ENCODE data around the gene TTR. TPM values are rescaled to one million over a fixed set of nuclear protein-coding genes. Genes with fewer than 3 reads are reported as not detected.

The TTR gene
- total RNA-seq, 1 donor from 2014 or later, result not detected

DNA sequence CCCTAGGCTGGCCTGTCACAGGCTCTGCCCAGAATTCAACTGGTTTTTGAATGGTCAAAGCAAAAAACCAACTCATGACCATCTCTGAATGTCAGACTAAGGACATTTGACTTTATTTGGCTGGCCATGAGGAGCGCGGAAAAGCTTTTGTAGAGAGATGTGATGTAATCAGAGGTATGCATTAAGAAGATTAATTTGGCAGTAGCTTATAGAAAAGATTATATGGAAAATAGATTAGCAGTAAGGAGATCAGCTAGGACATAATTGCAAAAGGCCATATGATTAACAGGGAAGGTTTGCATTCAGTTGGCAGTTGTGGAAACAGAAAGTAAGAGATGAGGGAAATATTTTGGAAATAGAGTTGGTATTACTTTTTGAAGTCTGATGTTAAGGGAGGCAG is 12.3 kb upstream of the TTR start:
- DNase-seq (ENCODE audit: low spot score), result no peak

DNA sequence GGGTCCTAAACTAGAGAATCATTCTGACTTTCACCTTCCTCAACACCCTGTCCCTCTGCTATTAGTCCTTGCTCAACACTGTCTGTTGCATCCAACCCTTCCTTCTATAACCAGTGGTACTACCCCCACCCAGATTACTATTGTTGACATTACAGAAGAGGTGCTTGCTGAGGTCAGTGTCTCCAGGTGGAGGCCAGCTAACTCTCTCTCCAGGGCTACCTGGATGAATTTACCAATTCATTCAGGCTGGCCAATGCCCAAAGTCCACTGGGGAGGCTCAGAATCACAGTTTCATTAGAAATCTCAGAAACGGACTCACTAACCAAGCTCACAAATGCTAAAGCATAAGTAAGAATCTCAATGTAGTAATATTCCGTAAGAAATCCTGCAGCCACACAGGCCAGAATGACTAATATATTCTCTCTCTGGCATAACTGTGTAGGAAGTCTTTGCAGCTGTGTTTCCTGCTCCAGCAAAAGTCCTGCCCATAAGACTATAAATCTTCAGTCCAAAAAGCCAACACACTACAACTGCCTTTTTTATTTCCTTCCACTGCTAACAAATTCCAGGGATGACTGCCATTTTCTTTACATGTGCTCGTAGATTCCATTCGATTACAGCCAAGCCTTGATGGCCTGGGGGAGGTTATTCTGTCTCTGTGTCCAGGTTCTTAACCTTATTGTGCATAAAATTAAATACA is 10.0 kb upstream of the TTR start:
- no peak for DNase-seq (ENCODE audit: low spot score)

DNA sequence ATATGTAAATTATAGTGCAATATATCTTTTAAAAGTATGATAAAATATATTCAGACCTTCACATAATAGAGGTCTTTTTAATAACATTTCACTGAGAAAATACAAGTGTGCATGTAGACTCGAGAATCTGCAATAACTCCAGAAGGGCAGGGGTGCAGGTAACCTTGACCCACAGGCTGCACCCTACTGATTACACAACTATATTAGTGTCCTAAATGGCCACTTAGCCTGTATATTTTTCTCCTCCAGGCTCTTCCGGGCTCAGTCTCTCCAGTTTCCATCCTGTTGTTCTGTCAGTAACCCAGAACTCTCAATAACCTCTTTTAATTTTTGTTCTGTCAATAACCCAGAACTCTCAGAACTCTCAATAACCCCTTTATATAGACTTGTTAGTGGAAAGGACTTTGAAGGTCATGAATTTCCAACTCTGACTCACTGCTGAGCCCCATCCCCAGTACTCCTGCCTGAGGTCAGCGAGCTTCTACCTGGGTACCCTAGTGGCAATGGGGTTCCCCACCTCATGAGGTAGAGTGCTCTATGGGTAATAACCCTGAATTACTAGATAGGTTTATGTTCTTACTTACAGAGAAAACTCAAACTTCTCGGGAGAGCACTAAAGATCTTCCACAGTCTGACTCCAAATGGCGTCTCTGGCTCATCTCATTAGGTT is 8.4 kb upstream of the TTR start:
- no peak for DNase-seq (ENCODE audit: low spot score)

DNA sequence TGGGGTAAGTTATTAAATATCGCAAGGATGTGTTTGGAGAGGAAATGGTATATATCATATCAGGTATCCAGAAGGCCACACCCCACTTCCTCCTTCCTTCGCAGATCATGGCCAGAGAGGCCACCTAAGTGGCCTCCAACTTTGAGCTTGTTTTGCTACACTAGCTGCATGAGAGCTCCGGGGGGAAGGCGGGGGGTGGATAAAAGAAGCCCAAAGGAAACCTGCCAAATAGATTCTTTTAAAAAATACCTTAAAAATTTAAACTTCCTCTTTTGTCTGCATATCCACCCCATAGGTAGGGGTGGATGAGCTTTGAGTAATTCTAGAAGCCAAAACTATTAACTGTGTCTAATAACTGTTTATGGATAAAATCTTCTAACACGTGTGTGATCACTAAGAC is 5.7 kb upstream of the TTR start:
- DNase-seq (ENCODE audit: low spot score), result no peak

DNA sequence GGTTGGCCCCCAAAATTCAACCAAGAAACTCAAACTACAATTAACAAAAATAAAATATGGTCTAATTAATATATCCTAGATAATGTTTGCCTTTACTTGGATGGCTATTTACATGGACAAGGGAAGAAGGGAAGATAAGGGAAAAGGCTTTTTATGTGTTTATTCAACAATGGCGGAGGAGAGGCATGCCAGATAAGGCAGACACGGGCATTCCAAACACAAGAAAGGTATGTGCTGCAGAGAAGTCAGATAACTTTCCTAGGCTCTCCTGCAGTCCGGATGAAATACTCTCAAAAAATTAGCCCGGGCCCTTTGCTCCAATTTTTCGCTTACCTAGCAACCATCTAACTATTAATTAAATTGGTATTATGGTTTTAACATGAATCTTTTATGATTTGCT is 5.1 kb upstream of the TTR start:
- no peak for DNase-seq (ENCODE audit: low spot score)

DNA sequence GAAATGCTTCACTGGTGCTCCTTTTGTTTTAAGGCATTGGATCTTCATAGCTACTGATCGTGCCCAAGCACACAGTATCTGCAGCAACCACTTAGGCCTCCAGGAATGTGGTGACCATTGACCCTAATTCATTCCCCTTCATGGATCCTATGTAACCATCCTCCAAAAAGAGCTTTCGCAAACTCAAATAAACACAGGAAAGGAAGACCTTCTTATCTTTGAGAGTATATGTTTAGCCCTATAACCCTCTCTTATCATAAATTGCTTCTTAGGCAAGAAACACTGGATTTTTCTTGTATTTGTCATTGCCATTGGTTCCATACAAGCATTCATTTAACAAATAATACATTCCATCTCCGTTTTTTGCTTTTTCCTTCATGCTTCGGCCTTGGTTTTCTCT is 4.1 kb upstream of the TTR start:
- DNase-seq (ENCODE audit: low spot score), result no peak

DNA sequence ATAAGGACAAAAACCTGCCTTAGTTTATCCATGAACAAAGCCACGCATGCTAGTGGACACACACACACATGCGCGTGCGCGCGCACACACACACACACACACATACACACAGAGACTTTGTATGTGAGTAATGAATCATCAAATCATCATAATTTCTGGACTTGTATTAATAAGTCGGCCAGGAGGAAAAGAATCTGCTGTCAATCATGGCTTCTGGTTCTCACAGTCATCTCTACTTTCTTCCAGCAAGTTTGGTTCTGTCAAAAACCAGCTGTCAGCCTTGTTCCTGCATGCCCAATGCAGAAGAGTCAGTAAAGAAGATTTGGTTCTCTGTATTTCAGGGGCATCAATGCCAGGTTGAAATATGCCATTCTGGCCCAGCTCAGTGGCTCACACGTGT is 1.1 kb upstream of the TTR start:
- DNase-seq (ENCODE audit: low spot score), result no peak

DNA sequence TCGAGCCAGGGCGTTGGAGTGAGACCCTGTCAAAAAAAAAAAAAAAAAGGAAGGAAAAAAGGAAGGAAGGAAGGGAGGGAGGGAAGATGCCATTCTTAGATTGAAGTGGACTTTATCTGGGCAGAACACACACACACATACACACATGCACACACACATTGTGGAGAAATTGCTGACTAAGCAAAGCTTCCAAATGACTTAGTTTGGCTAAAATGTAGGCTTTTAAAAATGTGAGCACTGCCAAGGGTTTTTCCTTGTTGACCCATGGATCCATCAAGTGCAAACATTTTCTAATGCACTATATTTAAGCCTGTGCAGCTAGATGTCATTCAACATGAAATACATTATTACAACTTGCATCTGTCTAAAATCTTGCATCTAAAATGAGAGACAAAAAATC is 564 bp upstream of the TTR start:
- no peak for DNase-seq (ENCODE audit: low spot score)

DNA sequence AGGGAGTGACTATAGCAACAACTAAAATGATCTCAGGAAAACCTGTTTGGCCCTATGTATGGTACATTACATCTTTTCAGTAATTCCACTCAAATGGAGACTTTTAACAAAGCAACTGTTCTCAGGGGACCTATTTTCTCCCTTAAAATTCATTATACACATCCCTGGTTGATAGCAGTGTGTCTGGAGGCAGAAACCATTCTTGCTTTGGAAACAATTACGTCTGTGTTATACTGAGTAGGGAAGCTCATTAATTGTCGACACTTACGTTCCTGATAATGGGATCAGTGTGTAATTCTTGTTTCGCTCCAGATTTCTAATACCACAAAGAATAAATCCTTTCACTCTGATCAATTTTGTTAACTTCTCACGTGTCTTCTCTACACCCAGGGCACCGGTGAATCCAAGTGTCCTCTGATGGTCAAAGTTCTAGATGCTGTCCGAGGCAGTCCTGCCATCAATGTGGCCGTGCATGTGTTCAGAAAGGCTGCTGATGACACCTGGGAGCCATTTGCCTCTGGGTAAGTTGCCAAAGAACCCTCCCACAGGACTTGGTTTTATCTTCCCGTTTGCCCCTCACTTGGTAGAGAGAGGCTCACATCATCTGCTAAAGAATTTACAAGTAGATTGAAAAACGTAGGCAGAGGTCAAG is 955 bp downstream of the TTR start:
- no peak for DNase-seq (ENCODE audit: low spot score)

DNA sequence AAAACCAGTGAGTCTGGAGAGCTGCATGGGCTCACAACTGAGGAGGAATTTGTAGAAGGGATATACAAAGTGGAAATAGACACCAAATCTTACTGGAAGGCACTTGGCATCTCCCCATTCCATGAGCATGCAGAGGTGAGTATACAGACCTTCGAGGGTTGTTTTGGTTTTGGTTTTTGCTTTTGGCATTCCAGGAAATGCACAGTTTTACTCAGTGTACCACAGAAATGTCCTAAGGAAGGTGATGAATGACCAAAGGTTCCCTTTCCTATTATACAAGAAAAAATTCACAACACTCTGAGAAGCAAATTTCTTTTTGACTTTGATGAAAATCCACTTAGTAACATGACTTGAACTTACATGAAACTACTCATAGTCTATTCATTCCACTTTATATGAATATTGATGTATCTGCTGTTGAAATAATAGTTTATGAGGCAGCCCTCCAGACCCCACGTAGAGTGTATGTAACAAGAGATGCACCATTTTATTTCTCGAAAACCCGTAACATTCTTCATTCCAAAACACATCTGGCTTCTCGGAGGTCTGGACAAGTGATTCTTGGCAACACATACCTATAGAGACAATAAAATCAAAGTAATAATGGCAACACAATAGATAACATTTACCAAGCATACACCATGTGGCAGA is 3.6 kb downstream of the TTR start:
- no peak for DNase-seq (ENCODE audit: low spot score)

DNA sequence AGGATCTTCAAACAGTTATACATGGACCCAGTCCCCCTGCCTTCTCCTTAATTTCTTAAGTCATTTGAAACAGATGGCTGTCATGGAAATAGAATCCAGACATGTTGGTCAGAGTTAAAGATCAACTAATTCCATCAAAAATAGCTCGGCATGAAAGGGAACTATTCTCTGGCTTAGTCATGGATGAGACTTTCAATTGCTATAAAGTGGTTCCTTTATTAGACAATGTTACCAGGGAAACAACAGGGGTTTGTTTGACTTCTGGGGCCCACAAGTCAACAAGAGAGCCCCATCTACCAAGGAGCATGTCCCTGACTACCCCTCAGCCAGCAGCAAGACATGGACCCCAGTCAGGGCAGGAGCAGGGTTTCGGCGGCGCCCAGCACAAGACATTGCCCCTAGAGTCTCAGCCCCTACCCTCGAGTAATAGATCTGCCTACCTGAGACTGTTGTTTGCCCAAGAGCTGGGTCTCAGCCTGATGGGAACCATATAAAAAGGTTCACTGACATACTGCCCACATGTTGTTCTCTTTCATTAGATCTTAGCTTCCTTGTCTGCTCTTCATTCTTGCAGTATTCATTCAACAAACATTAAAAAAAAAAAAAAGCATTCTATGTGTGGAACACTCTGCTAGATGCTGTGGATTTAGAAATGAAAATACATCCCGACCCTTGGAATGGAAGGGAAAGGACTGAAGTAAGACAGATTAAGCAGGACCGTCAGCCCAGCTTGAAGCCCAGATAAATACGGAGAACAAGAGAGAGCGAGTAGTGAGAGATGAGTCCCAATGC is 4.6 kb downstream of the TTR start:
- no peak for DNase-seq (ENCODE audit: low spot score)

DNA sequence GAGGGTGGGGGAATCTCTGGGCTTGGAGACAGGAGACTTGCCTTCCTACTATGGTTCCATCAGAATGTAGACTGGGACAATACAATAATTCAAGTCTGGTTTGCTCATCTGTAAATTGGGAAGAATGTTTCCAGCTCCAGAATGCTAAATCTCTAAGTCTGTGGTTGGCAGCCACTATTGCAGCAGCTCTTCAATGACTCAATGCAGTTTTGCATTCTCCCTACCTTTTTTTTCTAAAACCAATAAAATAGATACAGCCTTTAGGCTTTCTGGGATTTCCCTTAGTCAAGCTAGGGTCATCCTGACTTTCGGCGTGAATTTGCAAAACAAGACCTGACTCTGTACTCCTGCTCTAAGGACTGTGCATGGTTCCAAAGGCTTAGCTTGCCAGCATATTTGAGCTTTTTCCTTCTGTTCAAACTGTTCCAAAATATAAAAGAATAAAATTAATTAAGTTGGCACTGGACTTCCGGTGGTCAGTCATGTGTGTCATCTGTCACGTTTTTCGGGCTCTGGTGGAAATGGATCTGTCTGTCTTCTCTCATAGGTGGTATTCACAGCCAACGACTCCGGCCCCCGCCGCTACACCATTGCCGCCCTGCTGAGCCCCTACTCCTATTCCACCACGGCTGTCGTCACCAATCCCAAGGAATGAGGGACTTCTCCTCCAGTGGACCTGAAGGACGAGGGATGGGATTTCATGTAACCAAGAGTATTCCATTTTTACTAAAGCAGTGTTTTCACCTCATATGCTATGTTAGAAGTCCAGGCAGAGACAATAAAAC is 6.5 kb downstream of the TTR start:
- DNase-seq (ENCODE audit: low spot score), result no peak

DNA sequence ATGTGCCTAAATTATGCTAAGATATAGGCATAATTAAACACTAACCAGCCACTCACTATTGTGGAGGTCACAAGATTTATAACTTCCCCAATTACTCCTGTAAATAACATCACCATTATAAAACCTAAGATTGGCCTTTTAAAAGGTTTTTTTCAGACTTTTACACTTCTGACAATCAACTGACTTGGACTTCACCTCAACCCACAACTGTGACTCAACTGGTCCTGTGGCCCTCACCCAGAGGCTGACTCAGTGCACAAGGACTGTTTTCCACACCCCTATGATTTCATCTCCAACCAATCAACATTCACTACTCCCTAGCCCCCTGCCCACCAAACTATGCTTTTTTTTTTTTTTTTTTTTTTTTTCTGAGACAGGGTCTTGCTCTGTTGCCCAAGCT is 11.6 kb downstream of the TTR start:
- no peak for DNase-seq (ENCODE audit: low spot score)

DNA sequence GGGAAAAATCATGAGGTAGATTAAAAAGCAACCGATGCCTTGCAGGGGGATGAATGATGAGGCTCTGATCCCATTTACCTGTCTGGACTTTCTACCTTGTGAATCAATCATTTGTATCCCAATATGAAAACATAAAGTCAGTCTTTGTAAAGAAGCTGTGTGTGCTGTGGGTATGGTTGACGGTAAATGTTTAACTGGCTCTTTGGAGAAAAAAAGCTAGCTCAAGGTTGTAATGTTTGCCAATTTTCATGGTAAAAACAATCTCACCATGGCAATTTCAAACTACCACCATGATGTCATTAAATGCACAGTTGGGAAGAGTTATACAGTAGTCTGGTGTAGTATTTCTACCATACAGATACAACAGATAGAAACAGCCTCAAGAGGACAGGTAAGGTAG is 14.6 kb downstream of the TTR start:
- no peak for DNase-seq (ENCODE audit: low spot score)

DNA sequence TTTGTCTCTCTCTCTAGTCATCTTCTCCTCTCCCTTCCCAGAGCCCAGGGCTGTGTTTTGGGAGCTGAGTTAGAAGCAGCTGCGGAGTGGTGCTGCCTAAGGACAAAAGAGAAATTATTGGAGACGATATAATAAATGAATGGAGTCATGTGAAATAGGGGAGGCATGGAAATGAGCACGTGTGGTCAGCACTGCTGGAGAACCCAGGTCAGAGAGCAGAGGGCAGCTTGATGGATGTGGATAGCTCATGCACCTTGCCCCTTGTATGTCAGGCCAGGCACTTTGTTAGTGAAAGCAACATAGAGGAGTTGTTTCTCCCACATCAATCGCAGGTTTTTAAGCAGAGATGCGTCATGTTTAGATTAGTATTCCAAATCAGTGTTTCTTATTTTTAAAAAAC is 15.7 kb downstream of the TTR start:
- no peak for DNase-seq (ENCODE audit: low spot score)

DNA sequence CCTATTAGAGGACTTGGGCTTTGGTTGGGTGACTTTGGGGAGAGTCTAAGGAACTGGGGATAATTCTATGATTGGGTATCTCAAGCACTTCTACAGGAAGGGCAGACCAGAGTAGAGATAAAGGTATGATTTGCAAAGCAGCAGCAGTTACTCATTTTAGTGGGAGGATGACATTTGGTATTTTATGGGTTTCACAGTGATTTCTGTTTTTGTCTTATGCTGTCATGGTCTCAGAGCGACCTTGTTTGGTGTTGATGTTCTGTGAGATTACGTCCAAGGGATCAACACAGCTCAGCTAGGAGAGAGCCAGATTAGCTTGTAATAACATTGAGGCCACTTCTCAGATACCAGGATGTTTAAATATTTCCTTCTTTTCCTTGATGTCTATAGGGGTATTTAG is 18.2 kb downstream of the TTR start:
- no peak for DNase-seq (ENCODE audit: low spot score)

DNA sequence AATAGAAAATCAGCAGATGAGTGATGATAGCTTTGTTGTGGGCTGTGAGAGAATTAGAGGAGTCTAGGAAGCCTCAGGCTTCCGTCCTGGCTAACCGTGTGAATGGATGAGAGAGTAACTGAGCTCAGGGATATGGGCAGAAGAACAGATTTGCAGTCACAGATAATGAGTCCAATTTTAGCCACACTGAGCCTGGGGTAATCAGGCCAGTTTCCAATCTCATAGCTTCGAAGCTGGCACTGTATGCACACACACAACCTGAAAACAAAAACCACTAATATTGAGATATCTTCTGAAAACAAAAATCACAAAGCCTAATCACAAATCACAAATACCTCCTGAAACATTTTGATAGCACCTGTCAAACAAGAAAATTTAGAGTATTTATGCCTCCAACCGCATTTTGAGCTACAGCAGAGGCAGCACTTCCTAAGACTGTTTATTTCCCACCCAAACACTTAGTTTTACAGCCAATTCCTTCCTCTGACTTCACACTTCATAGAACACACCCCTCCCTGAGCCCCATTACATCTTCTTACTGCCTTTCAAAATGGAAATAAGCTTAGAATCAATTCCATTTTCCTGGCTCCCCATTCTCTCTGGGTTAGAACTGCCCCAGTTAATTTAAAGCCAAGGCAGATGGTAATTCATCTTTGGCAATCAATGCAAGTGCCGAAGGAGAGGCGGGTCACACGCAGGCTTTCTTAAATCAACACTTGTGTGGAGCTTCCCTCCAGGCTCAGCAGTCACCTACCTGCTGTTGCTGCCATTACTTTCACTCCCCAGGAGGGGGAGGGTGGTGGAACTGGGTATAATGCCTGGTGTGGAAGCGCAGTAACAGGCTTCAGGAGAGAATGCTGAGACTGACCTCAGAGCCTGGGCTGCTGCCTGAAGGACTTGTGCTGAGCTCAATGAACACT is 18.9 kb downstream of the TTR start:
- no peak for DNase-seq (ENCODE audit: low spot score)

DNA sequence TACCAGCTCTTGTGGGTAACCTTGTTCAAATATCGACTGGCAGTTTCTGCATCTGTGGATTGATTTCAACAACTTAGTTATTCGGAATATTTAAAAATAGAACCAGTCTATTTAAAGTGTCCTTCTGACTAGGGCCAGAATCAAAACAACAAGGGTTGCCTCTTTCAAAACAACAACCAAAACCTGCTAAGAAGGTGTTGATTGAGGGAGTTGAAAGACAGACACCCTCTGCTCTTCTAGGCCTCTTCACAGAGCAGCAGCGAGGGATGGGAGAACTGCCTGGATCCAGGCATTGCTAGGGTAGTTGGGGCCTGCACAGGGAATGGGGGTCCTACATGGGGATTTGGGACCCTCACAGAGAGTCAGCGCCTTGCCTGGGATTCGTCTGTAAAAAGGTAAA is 19.8 kb downstream of the TTR start:
- no peak for DNase-seq (ENCODE audit: low spot score)

DNA sequence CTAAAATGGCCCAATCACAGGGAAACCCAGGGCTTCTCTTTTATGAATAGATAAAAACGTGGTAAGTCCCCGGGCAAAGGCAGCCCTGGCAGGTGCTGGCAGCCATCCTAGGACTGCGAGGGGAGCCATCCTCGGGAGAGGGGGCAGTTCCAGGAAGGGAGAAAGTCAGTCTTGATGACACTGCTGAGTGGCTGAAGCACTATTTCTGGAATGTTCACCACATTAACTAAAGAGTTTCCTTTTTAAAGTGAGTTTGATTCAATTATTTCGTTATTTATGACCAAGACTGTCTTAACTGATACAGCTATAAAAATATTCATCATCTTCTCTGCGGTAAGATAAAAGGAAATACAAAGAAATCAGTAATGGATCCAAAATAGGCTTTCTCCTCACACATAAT is 20.4 kb downstream of the TTR start:
- DNase-seq (ENCODE audit: low spot score), result no peak

DNA sequence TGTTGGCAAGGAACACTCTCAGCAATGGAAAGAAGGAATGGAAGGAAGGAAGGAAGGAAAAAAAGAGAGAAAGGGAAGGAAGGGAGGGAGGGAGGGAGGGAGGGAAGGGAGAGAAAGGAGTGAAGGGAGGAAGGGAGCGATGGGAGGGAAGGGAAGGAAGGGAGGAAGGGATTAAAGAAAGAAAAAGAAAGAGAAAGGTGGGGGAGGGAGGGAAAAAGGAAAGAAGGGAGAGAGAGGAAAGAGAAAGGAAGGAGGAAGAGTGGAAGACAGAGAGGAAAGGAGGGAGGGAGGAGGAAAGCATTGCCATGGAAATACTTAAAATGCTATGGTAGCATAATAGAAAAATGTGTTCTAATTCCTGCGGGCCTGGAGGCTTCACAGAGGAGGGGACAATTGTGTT is 22.4 kb downstream of the TTR start:
- DNase-seq (ENCODE audit: low spot score), result no peak
